ENCODE results near the gene SUPT3H. TPM values are rescaled to one million over a fixed set of nuclear protein-coding genes. Genes with fewer than 3 reads are reported as not detected.

The SUPT3H gene
- total and polyA plus RNA-seq, 7 donors: 1.7 to 4.3 (median 2.8) TPM

- no peak for DNase-seq
- 83 to 88% (median 86%) methylated on average over 2 of the region's 2 CpGs for WGBS, 3 donors
- Histone ChIP-seq H3K9me3 (peaks cover under 1% of the 10 kb centered on the region), H3K27me3 (ENCODE audit: insufficient read depth in 3 of 3, low read length in 2 of 3) (no peaks in the 10 kb centered on the region), H3K27ac (no peak overlapping the region), H3K4me3 (no peak overlapping the region), H3K36me3 (ENCODE audit: insufficient read depth in 1 of 2, low read depth in 1 of 2) (no peaks in the 10 kb centered on the region), H3K4me1 (no peaks in the 10 kb centered on the region)
- no peak for TF ChIP-seq CTCF (IDR thresholded peaks at IDR 0.05)
- intact Hi-C loops (cut with DNase I): no loop called here
- ATAC-seq: no peak
These were observed 151.7 kb downstream of the SUPT3H start for GRCh38 chr6:45226081-45226480.

- Histone ChIP-seq H3K27me3 (ENCODE audit: insufficient read depth in 3 of 3, low read length in 2 of 3) (no peaks in the 10 kb centered on the region), H3K4me3 (no peak overlapping the region), H3K4me1 (no peaks in the 10 kb centered on the region), H3K27ac (no peak overlapping the region), H3K9me3 (no peaks in the 10 kb centered on the region), H3K36me3 (ENCODE audit: insufficient read depth in 1 of 2, low read depth in 1 of 2) (no peaks in the 10 kb centered on the region)
- intact Hi-C loops (cut with DNase I): no loop called here
- TF ChIP-seq CTCF (IDR thresholded peaks at IDR 0.05): no peak
- DNase-seq (no peak), ATAC-seq (no peak)
- WGBS, 3 donors: 96 to 98% (median 97%) methylated on average over 1 of the region's 1 CpG
These were observed 155.4 kb downstream of the SUPT3H start for GRCh38 chr6:45222380-45222779.

DNA sequence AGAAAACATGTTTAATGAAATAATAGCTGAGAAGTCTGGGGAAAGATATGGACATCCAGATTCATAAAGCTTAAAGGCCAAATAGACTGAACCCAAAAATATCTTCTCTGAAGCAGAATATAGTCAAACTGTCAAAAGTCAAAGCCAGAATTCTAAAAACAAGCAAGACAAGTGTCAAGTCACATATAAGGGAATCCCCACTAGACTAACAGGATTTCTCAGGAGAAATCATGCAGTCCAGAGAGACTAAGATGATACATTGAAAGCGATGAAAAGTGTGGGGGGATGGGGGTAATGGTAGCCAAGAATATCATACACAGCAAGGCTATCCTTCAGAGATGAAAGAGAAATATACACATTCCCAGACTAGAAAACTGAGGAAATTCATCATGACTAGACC lies 162.0 kb downstream of the SUPT3H start:
- intact Hi-C loops (cut with DNase I): no loop called here
- WGBS, 3 donors: 99 to 100% (median 100%) methylated on average over 1 of the region's 1 CpG
- no peak for DNase-seq
- Histone ChIP-seq H3K9me3 (peaks cover 8% of the 10 kb centered on the region), H3K4me3 (no peak overlapping the region), H3K36me3 (ENCODE audit: insufficient read depth in 1 of 2, low read depth in 1 of 2) (no peaks in the 10 kb centered on the region), H3K27me3 (ENCODE audit: insufficient read depth in 3 of 3, low read length in 2 of 3) (no peaks in the 10 kb centered on the region), H3K4me1 (no peaks in the 10 kb centered on the region), H3K27ac (no peak overlapping the region)
- TF ChIP-seq CTCF (IDR thresholded peaks at IDR 0.05): no peak
- ATAC-seq: no peak

DNA sequence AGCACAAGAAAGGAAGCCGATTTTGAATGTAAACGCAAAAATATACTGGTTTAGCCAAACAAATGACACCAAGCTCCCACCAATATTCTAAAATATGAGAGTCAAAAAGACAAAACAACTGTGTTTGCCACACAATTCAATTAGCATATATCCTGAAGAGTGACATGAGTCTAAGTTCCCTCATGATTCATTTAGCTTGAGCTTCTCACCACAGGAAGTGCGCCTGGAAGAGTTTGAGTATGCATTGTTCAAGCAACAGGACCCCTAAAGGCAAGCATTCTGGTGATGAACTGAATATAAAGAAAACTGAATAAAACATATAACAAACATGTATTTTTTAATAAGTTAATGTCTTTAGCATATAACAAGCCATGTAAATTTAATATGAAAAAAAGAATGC lies 164.8 kb downstream of the SUPT3H start:
- WGBS, 3 donors: 58 to 63% (median 58%) methylated on average over 3 of the region's 3 CpGs
- no peak overlapping the region for H3K27ac ChIP-seq
- DNase-seq (no peak), ATAC-seq (no peak)
- no peak for TF ChIP-seq CTCF (IDR thresholded peaks at IDR 0.05)
- H3K36me3 ChIP-seq (ENCODE audit: insufficient read depth in 1 of 2, low read depth in 1 of 2): no peaks in the 10 kb centered on the region
- peaks cover 18% of the 10 kb centered on the region for H3K9me3 ChIP-seq
- no peaks in the 10 kb centered on the region for H3K27me3 ChIP-seq (ENCODE audit: insufficient read depth in 3 of 3, low read length in 2 of 3)
- H3K4me3 ChIP-seq: no peak overlapping the region
- no peaks in the 10 kb centered on the region for H3K4me1 ChIP-seq
- intact Hi-C loops (cut with DNase I): no loop called here

DNA sequence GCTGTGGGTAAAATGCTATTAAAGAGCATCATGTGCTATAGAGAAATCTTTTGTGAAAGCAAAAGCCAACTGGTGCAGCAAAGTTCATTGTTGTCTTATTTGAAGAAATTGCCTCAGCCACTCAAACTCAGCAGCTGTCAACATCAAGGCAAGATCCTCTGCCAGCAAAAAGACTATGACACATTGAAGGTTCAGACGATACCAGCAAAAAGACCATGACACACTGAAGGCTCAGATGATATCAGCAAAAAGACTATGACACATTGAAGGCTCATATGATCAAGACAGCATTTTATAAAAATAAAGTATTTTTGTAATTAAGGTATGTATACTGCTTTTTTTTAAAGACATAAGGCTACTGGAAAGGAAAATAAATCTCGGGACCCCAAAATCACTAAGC lies 168.0 kb downstream of the SUPT3H start:
- no peak for ATAC-seq
- Histone ChIP-seq H3K4me3 (no peak overlapping the region), H3K27me3 (ENCODE audit: insufficient read depth in 3 of 3, low read length in 2 of 3) (no peaks in the 10 kb centered on the region), H3K36me3 (ENCODE audit: insufficient read depth in 1 of 2, low read depth in 1 of 2) (no peaks in the 10 kb centered on the region), H3K9me3 (peaks cover 10% of the 10 kb centered on the region), H3K4me1 (no peaks in the 10 kb centered on the region), H3K27ac (no peak overlapping the region)
- WGBS, 3 donors: 68 to 78% (median 72%) methylated on average over 2 of the region's 2 CpGs
- DNase-seq: no peak
- TF ChIP-seq CTCF (IDR thresholded peaks at IDR 0.05): no peak
- intact Hi-C loops (cut with DNase I): no loop called here

Data from psoas muscle (tissue), 8 donors.